ENCODE measurements around the gene SDK2. TPM values are rescaled to one million over a fixed set of nuclear protein-coding genes. Genes with fewer than 3 reads are reported as not detected.

Gene SDK2
- total and polyA plus RNA-seq, 2 of the 8 experiments (the other 6 are each of a cell fraction or from before 2014, with no cell fraction given), result 3.9 to 4.1 TPM

- no peak for TF ChIP-seq HDAC6 (IDR thresholded peaks at IDR 0.05; ENCODE audit: low read depth, low read length)
- TF ChIP-seq KDM1A (IDR thresholded peaks at IDR 0.05; ENCODE audit: borderline replicate concordance, low read length), result no peak
- no peak for TF ChIP-seq POLR2A (IDR thresholded peaks at IDR 0.05; ENCODE audit: control extremely low read depth in 1 of 2, low read depth in 2 of 2, low read length in 2 of 2)
- no peak for TF ChIP-seq YY1 (IDR thresholded peaks at IDR 0.05; ENCODE audit: low read depth, low read length)
- no peak for TF ChIP-seq SAP30 (IDR thresholded peaks at IDR 0.05; ENCODE audit: insufficient read depth, insufficient replicate concordance, low read length)
- TF ChIP-seq MAFK (IDR thresholded peaks at IDR 0.05; ENCODE audit: low read depth, low read length), result no peak
These were observed 268.1 kb downstream of the SDK2 start (continued) for GRCh38 chr17:73376152-73376551.
